Measurements from ENCODE around the gene RHBDL1.

The RHBDL1 gene

DNA sequence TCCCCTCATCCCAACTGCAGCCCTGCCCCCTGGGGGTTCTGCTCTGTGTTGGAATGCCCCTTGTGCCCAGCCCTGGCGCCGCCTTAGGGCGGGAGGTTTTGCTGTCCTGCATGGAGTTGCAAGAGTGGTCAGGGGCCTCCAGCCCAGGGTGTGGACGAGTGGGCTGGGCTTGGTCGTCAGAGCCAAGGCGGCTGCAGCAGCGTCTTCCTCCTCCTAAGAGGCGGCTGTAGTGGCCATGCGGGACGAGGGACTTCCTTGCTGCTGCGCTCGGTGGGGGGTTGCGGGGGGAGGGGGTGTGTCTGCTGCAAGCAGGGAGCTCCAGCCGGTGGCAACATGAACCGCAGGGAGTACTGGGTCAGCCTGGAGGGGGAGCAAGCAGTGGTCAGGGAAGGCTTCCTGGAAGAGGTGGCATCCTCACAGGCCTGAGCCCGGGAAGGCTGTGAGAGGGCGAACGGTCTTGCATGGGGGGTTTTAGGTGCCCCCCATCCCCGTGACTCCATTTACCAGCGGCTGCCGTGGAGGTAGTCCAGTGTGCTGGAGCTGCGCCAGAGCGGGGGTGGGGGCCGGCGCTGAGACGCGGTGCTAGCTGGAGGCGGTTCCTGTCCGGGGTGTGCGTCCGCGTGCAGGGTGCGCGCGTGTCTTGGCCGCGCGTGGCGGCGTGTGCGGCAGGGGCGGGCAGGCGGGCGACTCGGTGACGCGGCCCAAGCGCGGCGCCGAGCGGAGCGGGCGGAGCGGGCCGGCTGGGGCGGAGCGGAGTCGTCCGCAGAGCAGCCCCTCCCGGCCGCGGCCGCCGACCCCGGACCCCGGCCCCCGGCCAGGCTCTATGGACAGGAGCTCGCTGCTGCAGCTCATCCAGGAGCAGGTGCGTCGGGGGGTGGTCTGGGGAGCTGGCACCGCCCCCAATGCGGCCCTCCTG is at the start of gene RHBDL1:
Gene RHBDL1 (plus strand): TSS at position 704 of the 916 bp plus-strand sequence. CDS start 120 bp downstream, at position 824.
- peak in 30 of 51 donors; percentile 9 to 66 (median 36) for DNase-seq

- DNase-seq = no peak
Observed at GRCh38 chr16:625977-626765, 49.3 kb upstream of the RHBDL1 start.

GRCh38 chr16:626787-627453 is 48.6 kb upstream of the RHBDL1 start:
- peak in 5 of 51 donors; percentile 17 to 69 (median 32) for DNase-seq

DNA sequence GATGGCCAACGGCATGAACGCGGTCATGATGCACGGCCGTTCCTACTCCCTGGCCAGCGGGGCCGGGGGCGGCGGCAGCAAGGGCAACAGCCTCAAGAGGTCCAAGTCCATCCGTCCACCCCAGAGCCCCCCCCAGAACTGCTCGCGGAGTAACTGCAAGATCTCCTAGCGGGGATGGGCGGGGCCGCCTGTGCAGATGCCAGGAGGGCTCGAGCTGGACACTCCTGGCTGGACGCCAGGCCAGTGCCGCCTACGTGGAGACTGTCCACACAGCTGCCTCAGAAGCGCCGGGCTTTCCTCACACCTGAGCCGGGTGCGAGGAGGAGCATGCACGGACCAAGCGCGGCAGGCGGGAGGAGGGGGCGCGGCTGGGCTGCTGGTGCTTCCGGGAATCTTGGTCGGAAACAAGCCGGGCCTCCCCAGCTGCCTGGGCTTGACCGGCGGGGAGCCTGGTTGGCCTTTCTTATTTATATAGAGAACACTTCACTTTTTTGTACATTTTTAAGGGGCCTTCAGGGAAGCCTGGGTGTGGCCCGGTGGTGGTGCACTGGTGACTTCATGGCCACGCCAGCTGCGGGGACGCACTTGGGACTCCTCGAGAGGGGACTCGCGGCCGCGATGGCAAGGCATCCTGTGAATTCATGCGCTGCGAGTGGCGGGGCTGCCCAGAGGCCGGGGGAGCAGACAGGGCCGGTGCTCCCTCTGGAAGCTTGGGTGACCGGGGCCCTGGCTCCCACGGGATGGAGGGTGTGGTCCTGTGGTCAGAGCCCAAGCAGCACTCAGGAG is 47.8 kb upstream of the RHBDL1 start:
- DNase-seq = no peak

DNA sequence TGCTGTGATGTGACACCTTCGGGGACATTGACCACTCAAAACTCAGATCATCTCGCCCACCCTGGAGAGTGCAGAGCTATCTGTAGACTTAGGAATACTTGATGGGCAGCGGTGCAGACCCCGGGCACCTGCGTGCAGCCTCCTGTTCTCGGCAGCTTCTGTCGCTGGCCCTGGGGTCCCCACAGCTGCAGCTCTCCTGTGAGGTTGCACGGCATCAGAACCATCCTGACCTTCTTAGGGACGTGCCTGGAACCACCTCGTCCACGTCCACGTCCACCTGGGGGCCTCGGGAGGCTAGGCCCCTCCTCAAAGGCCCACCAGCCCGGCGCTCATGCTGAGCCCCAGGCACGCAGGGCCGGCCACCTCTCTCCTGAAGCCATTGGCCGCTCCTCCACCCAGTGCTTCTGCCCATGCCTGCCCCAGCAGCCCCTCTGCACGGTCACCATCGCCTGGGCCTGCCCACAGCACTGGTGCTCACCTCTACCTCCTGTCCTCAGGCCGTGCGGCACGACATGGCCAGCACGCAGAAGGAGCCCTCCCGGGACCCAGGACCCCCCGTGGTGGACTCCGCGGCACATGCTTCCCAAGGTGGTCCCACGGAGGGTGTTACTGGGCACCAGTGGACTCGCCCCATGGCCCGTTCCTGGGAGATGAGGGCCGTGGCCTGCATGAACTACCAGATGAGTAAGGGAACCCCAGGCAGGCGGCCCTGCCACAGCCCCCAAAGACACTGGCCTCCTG is 47.0 kb upstream of the RHBDL1 start:
- DNase-seq = no peak

- no peak for DNase-seq
Observed at GRCh38 chr16:629185-629832, 46.2 kb upstream of the RHBDL1 start.

DNA sequence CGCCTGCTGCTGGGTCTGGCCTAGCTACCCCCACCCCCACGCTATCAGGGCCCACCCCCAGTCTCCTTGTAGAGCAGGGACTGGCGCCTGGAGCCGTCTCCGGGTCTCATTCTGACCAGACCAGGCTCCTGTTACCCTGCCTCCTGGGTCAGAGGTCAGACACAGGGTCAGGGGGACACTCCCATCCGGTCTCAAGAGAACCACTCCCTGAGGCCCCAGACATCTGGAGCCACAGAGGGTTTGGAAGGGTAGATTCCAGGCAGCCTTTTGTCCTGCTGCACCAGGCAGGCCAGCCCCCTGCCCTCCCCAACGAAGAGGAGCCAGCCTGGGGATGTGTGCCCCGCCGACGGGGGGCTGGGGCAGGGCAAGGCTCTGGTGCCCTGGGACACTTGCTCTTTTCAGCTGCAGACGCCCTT is 45.6 kb upstream of the RHBDL1 start:
- DNase-seq = no peak

GRCh38 chr16:630249-630814 is 45.1 kb upstream of the RHBDL1 start:
- DNase-seq = no peak

GRCh38 chr16:630815-631405 is 44.6 kb upstream of the RHBDL1 start, which contains the start of gene WFIKKN1:
Gene WFIKKN1, plus strand, starts transcription at chr16:630985. Its CDS starts 269 bp downstream, at chr16:631254.
- DNase-seq = no peak

GRCh38 chr16:631808-632358 is 43.6 kb upstream of the RHBDL1 start:
- no peak for DNase-seq

DNA sequence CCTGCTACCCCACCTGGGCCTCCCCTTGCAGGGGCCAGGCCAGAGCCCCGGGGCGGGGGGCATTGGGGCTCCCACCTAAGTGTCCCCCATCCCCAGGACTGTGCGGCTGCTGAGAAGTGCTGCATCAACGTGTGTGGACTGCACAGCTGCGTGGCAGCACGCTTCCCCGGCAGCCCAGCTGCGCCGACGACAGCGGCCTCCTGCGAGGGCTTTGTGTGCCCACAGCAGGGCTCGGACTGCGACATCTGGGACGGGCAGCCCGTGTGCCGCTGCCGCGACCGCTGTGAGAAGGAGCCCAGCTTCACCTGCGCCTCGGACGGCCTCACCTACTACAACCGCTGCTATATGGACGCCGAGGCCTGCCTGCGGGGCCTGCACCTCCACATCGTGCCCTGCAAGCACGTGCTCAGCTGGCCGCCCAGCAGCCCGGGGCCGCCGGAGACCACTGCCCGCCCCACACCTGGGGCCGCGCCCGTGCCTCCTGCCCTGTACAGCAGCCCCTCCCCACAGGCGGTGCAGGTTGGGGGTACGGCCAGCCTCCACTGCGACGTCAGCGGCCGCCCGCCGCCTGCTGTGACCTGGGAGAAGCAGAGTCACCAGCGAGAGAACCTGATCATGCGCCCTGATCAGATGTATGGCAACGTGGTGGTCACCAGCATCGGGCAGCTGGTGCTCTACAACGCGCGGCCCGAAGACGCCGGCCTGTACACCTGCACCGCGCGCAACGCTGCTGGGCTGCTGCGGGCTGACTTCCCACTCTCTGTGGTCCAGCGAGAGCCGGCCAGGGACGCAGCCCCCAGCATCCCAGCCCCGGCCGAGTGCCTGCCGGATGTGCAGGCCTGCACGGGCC is 42.8 kb upstream of the RHBDL1 start:
- DNase-seq = no peak

GRCh38 chr16:633336-634050 is 42.0 kb upstream of the RHBDL1 start:
- no peak for DNase-seq

GRCh38 chr16:634051-634670 is 41.3 kb upstream of the RHBDL1 start:
- DNase-seq = no peak

DNA sequence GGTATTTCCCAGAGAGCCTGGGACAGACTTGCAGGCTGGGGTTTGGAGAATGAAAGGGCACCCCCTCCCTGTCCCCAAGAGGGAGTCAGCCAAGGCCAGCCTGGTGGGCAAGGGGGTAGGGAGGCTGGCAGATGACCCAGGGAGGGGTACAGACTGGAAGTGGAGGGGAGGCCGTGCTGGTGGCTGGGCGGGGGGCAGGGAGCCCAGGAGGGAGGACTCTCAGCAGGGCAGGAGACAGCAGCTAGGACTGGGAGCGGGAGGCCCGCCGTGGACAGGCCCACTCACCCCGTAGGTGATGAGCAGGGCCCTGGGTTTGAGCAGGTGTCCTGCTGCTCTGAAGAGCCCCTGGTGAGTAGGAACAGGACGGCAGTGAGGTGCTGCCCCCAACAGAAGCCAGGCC is 40.5 kb upstream of the RHBDL1 start:
- DNase-seq = no peak

- DNase-seq = no peak
Observed at GRCh38 chr16:635573-636205, 39.8 kb upstream of the RHBDL1 start.

All from hypothalamus (tissue), 51 donors.